ENCODE data around the gene KY. TPM values are rescaled to one million over a fixed set of nuclear protein-coding genes. Genes with fewer than 3 reads are reported as not detected.

Gene KY
- total and polyA plus RNA-seq, 2 donors (not counting 1 experiment from before 2014, with no cell fraction given): under 0.01 to 0.12 TPM

- Histone ChIP-seq H3K27ac (ENCODE audit: insufficient read depth, low read length) (no peak overlapping the region), H3K4me2 (ENCODE audit: extremely low read depth, insufficient read depth, low read length) (no peak overlapping the region), H3K9ac (ENCODE audit: insufficient read depth, low read length) (no peak overlapping the region), H3K4me1 (ENCODE audit: control insufficient read depth, extremely low read depth, insufficient read depth, low read length) (no peaks in the 10 kb centered on the region), H4K20me1 (ENCODE audit: control insufficient read depth, extremely low read depth, insufficient read depth, low read length) (no peaks in the 10 kb centered on the region), H3K9me3 (ENCODE audit: control insufficient read depth, insufficient read depth, low read depth, low read length) (no peaks in the 10 kb centered on the region), H3K36me3 (ENCODE audit: control insufficient read depth, insufficient read depth, low read length) (no peaks in the 10 kb centered on the region), H3K4me3 (replicated peaks in 1 of 4; ENCODE audit: control extremely low read depth in 1 of 4, insufficient read depth in 1 of 4, low read depth in 3 of 4, low read length in 4 of 4) (no peak overlapping the region), H3K79me2 (ENCODE audit: control insufficient read depth, insufficient read depth, low read length) (no peaks in the 10 kb centered on the region), H3K27me3 (ENCODE audit: control insufficient read depth, insufficient read depth, low read length) (no peaks in the 10 kb centered on the region), H2AFZ (ENCODE audit: low read length) (no peak overlapping the region)
- no peak for TF ChIP-seq CTCF (conservative IDR thresholded peaks at IDR 0.05 in 1 of 2, IDR thresholded peaks at IDR 0.05 in 1 of 2; ENCODE audit: low read depth in 1 of 2, low read length in 2 of 2)
- no peak for TF ChIP-seq EZH2 (IDR thresholded peaks at IDR 0.05; ENCODE audit: low read length, missing control alignments)
- DNase-seq (ENCODE audit: low read depth in 2 of 2): no peak
Observed at GRCh38 chr3:134666885-134667284, 16.1 kb upstream of the KY start.

GRCh38 chr3:134666466-134666865, 15.6 kb upstream of the KY start:
- H2AFZ ChIP-seq (ENCODE audit: low read length): no peak overlapping the region
- peak in 1 of 2 donors; percentile 44 for DNase-seq (ENCODE audit: low read depth in 2 of 2)

GRCh38 chr3:134666052-134666451, 15.2 kb upstream of the KY start:
- Histone ChIP-seq H3K9ac (ENCODE audit: insufficient read depth, low read length) (no peak overlapping the region), H3K4me2 (ENCODE audit: extremely low read depth, insufficient read depth, low read length) (no peak overlapping the region), H2AFZ (ENCODE audit: low read length) (no peak overlapping the region), H3K4me3 (replicated peaks in 1 of 4; ENCODE audit: control extremely low read depth in 1 of 4, insufficient read depth in 1 of 4, low read depth in 3 of 4, low read length in 4 of 4) (no peak overlapping the region), H3K4me1 (ENCODE audit: control insufficient read depth, extremely low read depth, insufficient read depth, low read length) (no peaks in the 10 kb centered on the region), H3K27me3 (ENCODE audit: control insufficient read depth, insufficient read depth, low read length) (no peaks in the 10 kb centered on the region), H3K27ac (ENCODE audit: insufficient read depth, low read length) (no peak overlapping the region), H3K9me3 (ENCODE audit: control insufficient read depth, insufficient read depth, low read depth, low read length) (no peaks in the 10 kb centered on the region), H3K36me3 (ENCODE audit: control insufficient read depth, insufficient read depth, low read length) (no peaks in the 10 kb centered on the region), H3K79me2 (ENCODE audit: control insufficient read depth, insufficient read depth, low read length) (no peaks in the 10 kb centered on the region), H4K20me1 (ENCODE audit: control insufficient read depth, extremely low read depth, insufficient read depth, low read length) (no peaks in the 10 kb centered on the region)
- DNase-seq (ENCODE audit: low read depth in 2 of 2): no peak
- TF ChIP-seq CTCF (conservative IDR thresholded peaks at IDR 0.05 in 1 of 2, IDR thresholded peaks at IDR 0.05 in 1 of 2; ENCODE audit: low read depth in 1 of 2, low read length in 2 of 2): no peak
- TF ChIP-seq EZH2 (IDR thresholded peaks at IDR 0.05; ENCODE audit: low read length, missing control alignments): no peak

More at GRCh38 chr3:134666466-134666865, 15.6 kb upstream of the KY start:
- H3K27me3 ChIP-seq (ENCODE audit: control insufficient read depth, insufficient read depth, low read length): no peaks in the 10 kb centered on the region
- TF ChIP-seq CTCF (conservative IDR thresholded peaks at IDR 0.05 in 1 of 2, IDR thresholded peaks at IDR 0.05 in 1 of 2; ENCODE audit: low read depth in 1 of 2, low read length in 2 of 2): no peak
- TF ChIP-seq EZH2 (IDR thresholded peaks at IDR 0.05; ENCODE audit: low read length, missing control alignments): no peak
- H3K4me1 ChIP-seq (ENCODE audit: control insufficient read depth, extremely low read depth, insufficient read depth, low read length): no peaks in the 10 kb centered on the region
- no peaks in the 10 kb centered on the region for H3K36me3 ChIP-seq (ENCODE audit: control insufficient read depth, insufficient read depth, low read length)
- H3K9ac ChIP-seq (ENCODE audit: insufficient read depth, low read length): no peak overlapping the region
- no peak overlapping the region for H3K27ac ChIP-seq (ENCODE audit: insufficient read depth, low read length)
- H3K79me2 ChIP-seq (ENCODE audit: control insufficient read depth, insufficient read depth, low read length): no peaks in the 10 kb centered on the region
- H3K9me3 ChIP-seq (ENCODE audit: control insufficient read depth, insufficient read depth, low read depth, low read length): no peaks in the 10 kb centered on the region
- no peak overlapping the region for H3K4me3 ChIP-seq (replicated peaks in 1 of 4; ENCODE audit: control extremely low read depth in 1 of 4, insufficient read depth in 1 of 4, low read depth in 3 of 4, low read length in 4 of 4)
- no peak overlapping the region for H3K4me2 ChIP-seq (ENCODE audit: extremely low read depth, insufficient read depth, low read length)
- H4K20me1 ChIP-seq (ENCODE audit: control insufficient read depth, extremely low read depth, insufficient read depth, low read length): no peaks in the 10 kb centered on the region

All from fibroblast of lung (primary cell).